ENCODE results near the gene CDCA5. TPM values are rescaled to one million over a fixed set of nuclear protein-coding genes. Genes with fewer than 3 reads are reported as not detected.

Gene CDCA5
- total RNA-seq, 1 donor from 2014 or later, result 3.7 TPM

- Histone ChIP-seq H3K36me3 (peaks cover 0 to 60% of the 10 kb centered on the region in 2 donors), H3K27me3 (no peaks in the 10 kb centered on the region), H3K4me3 (no peak overlapping the region), H3K9me3 (no peaks in the 10 kb centered on the region), H3K27ac (no peak overlapping the region), H3K4me1 (peaks cover 7% of the 10 kb centered on the region)
- intact Hi-C loops (cut with DNase I), result no loop called here
- no peak for DNase-seq (ENCODE audit: extremely low spot score in 2 of 2)
- TF ChIP-seq CTCF (IDR thresholded peaks at IDR 0.05) (no peak), POLR2AphosphoS5 (IDR thresholded peaks at IDR 0.05; ENCODE audit: insufficient read depth in 1 of 2, low read depth in 1 of 2) (no peak), POLR2A (IDR thresholded peaks at IDR 0.05) (no peak)
Observed at GRCh38 chr11:65035579-65035978, 48.3 kb downstream of the CDCA5 start.

- H3K27me3 ChIP-seq, result no peaks in the 10 kb centered on the region
- no peak for TF ChIP-seq CTCF (IDR thresholded peaks at IDR 0.05)
- intact Hi-C loops (cut with DNase I), result no loop called here
- no peak overlapping the region for H3K4me3 ChIP-seq
- no peak for DNase-seq (ENCODE audit: extremely low spot score in 2 of 2)
- H3K4me1 ChIP-seq, result peaks cover 5% of the 10 kb centered on the region
- no peak overlapping the region for H3K27ac ChIP-seq
- peaks cover 0 to 56% of the 10 kb centered on the region in 2 donors for H3K36me3 ChIP-seq
- H3K9me3 ChIP-seq, result no peaks in the 10 kb centered on the region
Observed at GRCh38 chr11:65034423-65034822, 49.4 kb downstream of the CDCA5 start.

GRCh38 chr11:65032216-65032615 is 51.6 kb downstream of the CDCA5 start:
- Histone ChIP-seq H3K27ac (no peak overlapping the region), H3K4me3 (no peak overlapping the region), H3K27me3 (no peaks in the 10 kb centered on the region), H3K4me1 (peaks cover 21% of the 10 kb centered on the region), H3K36me3 (peaks cover 0 to 42% of the 10 kb centered on the region in 2 donors), H3K9me3 (no peaks in the 10 kb centered on the region)
- no peak for DNase-seq (ENCODE audit: extremely low spot score in 2 of 2)
- TF ChIP-seq CTCF (IDR thresholded peaks at IDR 0.05) (no peak), POLR2A (IDR thresholded peaks at IDR 0.05) (no peak), POLR2AphosphoS5 (IDR thresholded peaks at IDR 0.05; ENCODE audit: insufficient read depth in 1 of 2, low read depth in 1 of 2) (no peak)
- intact Hi-C loops (cut with DNase I), result no loop called here

Small RNA genes lying within 50 kb of the gene (microRNA-seq; reads per million reads assigned to microRNA genes)
- gene MIR6751 (ENCODE audit: borderline number of aligned reads, borderline replicate concordance), result not detected

Small RNA genes lying within 50 kb of the gene (small RNA-seq; reads per million reads assigned to genes)
- gene SNX15, result not detected

Other genes with a start within 250 kb of the CDCA5 start
- 13.0 TPM for gene CDC42BPG, start 239.4 kb downstream of the CDCA5 start, total RNA-seq
- gene EHD1, start 205.4 kb downstream of the CDCA5 start, total RNA-seq, result 61.6 TPM
- 27.0 TPM for gene ATG2A, start 166.8 kb downstream of the CDCA5 start, total RNA-seq
- 16.9 TPM for gene PPP2R5B, start 159.4 kb downstream of the CDCA5 start, total RNA-seq
- not detected for gene GPHA2, start 148.1 kb downstream of the CDCA5 start, total RNA-seq
- not detected for gene MAJIN, start 111.9 kb downstream of the CDCA5 start, total RNA-seq
- gene BATF2, start 87.1 kb downstream of the CDCA5 start, total RNA-seq, result not detected
- 112 TPM for gene ARL2, start 69.9 kb downstream of the CDCA5 start, total RNA-seq
- gene SNX15, start 56.6 kb downstream of the CDCA5 start, total RNA-seq, result 24.1 TPM
- 11.8 TPM for gene SAC3D1, start 42.8 kb downstream of the CDCA5 start, total RNA-seq
- gene NAALADL1, start 25.5 kb downstream of the CDCA5 start, total RNA-seq, result 30.7 TPM
- 50.8 TPM for gene ZFPL1, start 182 bp upstream of the CDCA5 start, total RNA-seq
- gene VPS51, start 12.2 kb upstream of the CDCA5 start, total RNA-seq, result 191 TPM
- gene TM7SF2, start 27.8 kb upstream of the CDCA5 start, total RNA-seq, result 37.6 TPM
- gene ZNHIT2, start 33.7 kb upstream of the CDCA5 start, total RNA-seq, result 15.7 TPM
- gene FAU, start 38.1 kb upstream of the CDCA5 start, total RNA-seq, result 1,228 TPM
- 43.5 TPM for gene MRPL49, start 38.3 kb upstream of the CDCA5 start, total RNA-seq
- gene SYVN1, start 50.5 kb upstream of the CDCA5 start, total RNA-seq, result 42.5 TPM
- not detected for gene SPDYC, start 86.2 kb upstream of the CDCA5 start, total RNA-seq
- gene CAPN1, start 97.9 kb upstream of the CDCA5 start, total RNA-seq, result 302 TPM
- gene POLA2, start 177.9 kb upstream of the CDCA5 start, total RNA-seq, result 9.6 TPM
- 27.7 TPM for gene CDC42EP2, start 230.8 kb upstream of the CDCA5 start, total RNA-seq
- 33.1 TPM for gene DPF2, start 249.8 kb upstream of the CDCA5 start, total RNA-seq